Pericardium fibroblast (primary cell): Measurements from ENCODE around the gene VWA5B2. TPM values are rescaled to one million over a fixed set of nuclear protein-coding genes. Genes with fewer than 3 reads are reported as not detected.

Experiments used
- total RNA-seq: library from RNA; depleted of rRNA; stranded (reverse); fragments of >200 nt; gene quantifications from 2 replicates; pipeline ENCODE4 v1.2.3, GENCODE V29; 2015

The VWA5B2 gene
- total RNA-seq: not detected in 2 replicates

DNA sequence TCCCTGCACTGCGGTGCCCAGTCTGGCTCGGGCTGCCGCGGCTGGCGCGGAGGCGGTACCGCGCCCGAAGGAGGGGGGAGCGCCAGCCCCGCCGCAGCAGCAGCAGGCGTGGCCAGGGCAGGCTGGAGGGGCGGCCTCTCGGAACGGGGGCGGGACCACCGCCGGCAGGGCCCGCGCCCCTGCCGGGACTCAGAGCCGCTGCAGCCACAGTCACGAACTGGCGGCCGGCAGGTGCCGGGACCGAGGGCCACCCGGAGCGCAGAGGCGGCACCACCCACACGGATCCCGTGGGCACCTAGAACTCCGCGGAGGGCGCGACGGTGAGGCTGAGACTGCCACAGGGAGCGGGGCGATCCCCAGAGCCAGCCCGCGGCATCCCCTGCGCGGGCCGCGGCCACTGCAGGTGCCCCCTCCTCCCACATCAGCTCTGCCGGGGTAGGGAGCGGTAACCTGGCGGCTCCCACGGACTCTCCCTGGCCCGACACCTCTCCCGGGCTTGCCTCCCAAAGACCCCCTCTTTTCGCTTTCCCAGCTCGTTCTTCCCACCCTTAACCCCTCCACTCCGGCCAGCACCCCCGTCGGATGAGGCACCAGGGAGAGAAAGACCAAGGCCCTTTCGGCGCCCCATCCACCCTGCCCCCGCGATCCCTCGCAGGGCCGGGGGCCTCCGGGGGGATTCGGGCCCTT lies at the start of gene VWA5B2:
TSS of gene VWA5B2 (plus strand) at position 192 of the 687 bp plus-strand sequence. CDS start 944 bp downstream, outside the sequence.

GRCh38 chr3:184186184-184186901 lies 43.0 kb upstream of the VWA5B2 start, which contains the start of gene ABCF3:
ABCF3 (plus strand) TSS chr3:184186199; CDS start chr3:184186208, 9 bp downstream.

DNA sequence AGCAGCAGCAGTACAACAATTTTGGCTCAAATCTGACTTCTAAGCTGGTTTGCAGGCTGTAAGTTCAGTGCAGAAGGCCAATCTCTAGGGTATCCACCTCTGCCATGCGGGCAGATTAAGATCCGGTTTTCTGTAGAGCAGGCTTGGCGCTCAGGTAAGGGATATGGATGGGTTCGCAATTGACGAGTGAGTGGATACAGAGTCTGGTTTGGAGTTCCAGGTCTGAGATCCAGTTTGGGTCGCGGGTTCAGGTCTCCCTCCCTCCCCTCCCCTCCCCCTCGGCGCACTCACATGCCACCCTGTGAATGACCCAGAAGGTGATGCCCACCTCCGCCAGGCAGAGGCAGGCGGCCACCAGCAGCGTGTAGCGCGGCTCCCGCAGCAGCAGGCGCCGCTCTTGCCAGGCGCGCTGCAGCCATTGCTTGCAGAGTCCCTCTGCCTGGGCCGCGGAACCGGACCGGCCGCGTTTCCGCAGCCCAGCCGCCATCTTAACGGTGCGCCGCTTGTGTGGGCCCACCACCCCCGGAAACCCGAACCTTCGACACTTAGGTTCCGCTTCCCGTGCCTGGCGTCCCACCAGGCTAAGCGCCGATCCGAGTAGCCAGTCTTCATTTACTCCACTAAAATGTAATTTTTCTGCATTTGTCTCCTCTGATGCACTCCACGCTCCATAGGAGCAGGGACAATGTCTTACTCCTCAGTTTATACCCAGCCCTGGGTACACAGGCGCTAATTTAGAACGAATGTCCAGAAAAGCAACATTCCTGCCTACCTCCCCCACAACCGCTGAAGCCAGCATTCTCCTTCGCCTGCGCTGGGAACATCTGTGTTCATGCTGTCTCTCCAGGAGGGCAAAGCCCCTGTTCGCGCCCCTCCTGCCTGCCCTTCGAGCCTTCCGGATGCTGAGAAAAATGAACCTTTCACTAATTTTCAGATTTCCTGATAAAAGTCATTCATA lies 19.3 kb downstream of the VWA5B2 start, which contains the start of gene ALG3:
TSS of gene ALG3 (minus strand) at position 509 of the 958 bp plus-strand sequence. CDS start at position 487, 22 bp downstream.

GRCh38 chr3:184249412-184250166 lies 20.2 kb downstream of the VWA5B2 start, which contains the start of gene EEF1AKMT4:
EEF1AKMT4 (plus strand) TSS chr3:184249672; CDS start chr3:184249695, 23 bp downstream.

DNA sequence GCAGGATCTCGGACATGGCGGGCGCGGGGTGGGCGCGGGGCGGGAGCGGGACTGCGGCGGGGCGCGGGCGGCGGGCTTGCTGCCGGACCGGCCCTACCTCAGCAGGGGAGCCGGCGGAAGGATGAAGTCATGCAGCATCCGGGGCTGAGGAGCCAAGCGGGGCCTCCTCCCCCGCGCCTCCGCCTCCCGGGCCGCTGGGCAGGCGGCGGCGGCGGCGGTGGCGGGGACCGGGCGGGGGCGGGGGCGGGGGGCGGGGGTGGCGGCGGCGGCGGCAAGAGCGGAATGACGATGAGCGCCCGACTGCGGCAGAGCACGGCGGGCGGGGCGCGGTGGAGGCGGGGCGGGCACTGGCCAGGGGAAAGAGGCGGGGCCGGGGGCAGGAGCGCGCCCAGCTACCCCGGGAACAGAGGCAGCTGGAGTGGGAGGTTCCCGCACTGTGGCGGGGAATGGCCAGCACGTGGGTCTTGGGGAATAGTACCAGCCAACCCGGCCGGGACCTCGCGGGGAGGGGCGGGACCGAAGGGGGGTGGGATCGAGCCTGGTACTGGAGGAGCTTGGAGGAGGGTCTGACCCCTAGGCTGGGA lies 32.0 kb downstream of the VWA5B2 start, which contains the start of gene CAMK2N2:
TSS of gene CAMK2N2 (minus strand) at position 284 of the 584 bp plus-strand sequence. CDS start at position 16, 268 bp downstream.

DNA sequence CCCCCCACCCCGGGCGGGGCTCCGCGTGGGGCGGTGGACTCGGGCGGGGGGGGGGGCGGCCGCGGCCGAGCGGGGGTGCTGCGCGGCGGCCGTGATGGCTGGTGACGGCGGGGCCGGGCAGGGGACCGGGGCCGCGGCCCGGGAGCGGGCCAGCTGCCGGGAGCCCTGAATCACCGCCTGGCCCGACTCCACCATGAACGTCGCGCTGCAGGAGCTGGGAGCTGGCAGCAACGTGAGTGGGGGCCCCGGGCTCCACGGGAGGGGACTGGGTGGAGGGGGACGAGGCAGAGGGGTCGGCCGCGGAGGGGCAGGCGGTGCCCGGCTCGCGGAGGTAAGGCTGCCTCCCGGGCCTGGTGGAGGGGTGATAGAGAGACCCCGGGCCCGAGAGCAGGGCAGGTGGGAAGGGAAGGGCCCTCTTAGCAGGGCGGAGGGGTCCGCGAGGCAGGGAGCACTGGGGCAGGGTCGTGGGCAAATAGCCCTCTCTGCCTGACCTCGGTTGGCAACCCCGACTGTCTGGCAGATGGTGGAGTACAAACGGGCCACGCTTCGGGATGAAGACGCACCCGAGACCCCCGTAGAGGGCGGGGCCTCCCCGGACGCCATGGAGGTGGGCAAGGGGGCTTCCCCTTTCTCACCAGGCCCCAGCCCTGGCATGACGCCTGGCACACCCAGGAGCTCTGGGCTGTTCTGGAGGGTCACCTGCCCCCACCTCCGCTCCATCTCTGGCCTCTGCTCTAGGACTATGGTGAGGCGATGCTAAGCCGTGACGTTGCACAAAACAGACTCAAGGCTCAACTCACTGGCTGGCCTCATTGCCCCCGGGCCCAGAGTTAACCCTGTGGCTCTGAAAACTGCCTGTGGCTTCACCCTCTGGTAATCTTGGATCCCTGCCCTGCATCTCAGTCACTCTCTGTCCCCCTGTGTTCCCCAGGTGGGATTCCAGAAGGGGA lies 46.9 kb downstream of the VWA5B2 start, which contains the start of gene ECE2:
TSS of gene ECE2 (plus strand) at position 62 of the 950 bp plus-strand sequence. CDS start at position 194, 132 bp downstream.

Other genes starting within 250 kb of the VWA5B2 start
- 7.0 and 16.4 TPM in 2 replicates for gene ABCC5, start 211.7 kb upstream of the VWA5B2 start, total RNA-seq
- not detected in 2 replicates for gene HTR3D, start 197.8 kb upstream of the VWA5B2 start, total RNA-seq
- gene HTR3C, start 176.5 kb upstream of the VWA5B2 start, total RNA-seq: not detected in 2 replicates
- gene HTR3E, start 132.5 kb upstream of the VWA5B2 start, total RNA-seq: not detected in 2 replicates
- gene EIF2B5, start 94.2 kb upstream of the VWA5B2 start, total RNA-seq: 9.3 and 27.5 TPM in 2 replicates
- 51.8 and 57.9 TPM in 2 replicates for gene DVL3, start 74.2 kb upstream of the VWA5B2 start, total RNA-seq
- gene AP2M1, start 54.7 kb upstream of the VWA5B2 start, total RNA-seq: 319 and 405 TPM in 2 replicates
- 50.2 and 73.2 TPM in 2 replicates for gene ABCF3, start 43.4 kb upstream of the VWA5B2 start, total RNA-seq
- 65.1 and 65.7 TPM in 2 replicates for gene ALG3, start 19.4 kb downstream of the VWA5B2 start, total RNA-seq
- gene EEF1AKMT4, start 20.1 kb downstream of the VWA5B2 start, total RNA-seq: 6.1 and 6.5 TPM in 2 replicates
- 0.12 TPM in 1 of 2 replicates, not detected in the other for gene CAMK2N2, start 32.0 kb downstream of the VWA5B2 start, total RNA-seq
- gene ECE2, start 46.4 kb downstream of the VWA5B2 start, total RNA-seq: not detected in 2 replicates
- gene PSMD2, start 69.7 kb downstream of the VWA5B2 start, total RNA-seq: 270 and 297 TPM in 2 replicates
- gene EIF4G1, start 85.0 kb downstream of the VWA5B2 start, total RNA-seq: 231 and 272 TPM in 2 replicates
- 21.1 and 28.6 TPM in 2 replicates for gene FAM131A, start 108.0 kb downstream of the VWA5B2 start, total RNA-seq
- gene CLCN2, start 132.0 kb downstream of the VWA5B2 start, total RNA-seq: 2.2 and 2.5 TPM in 2 replicates
- 53.4 and 88.9 TPM in 2 replicates for gene POLR2H, start 132.1 kb downstream of the VWA5B2 start, total RNA-seq
- gene THPO, start 148.6 kb downstream of the VWA5B2 start, total RNA-seq: not detected in 2 replicates
- gene CHRD, start 150.5 kb downstream of the VWA5B2 start, total RNA-seq: 1.5 and 5.1 TPM in 2 replicates